NCI-H524 treated with DMSO at 0.1 percent for 48 hours (cell line): ENCODE measurements around the gene PHF13.
"Not testable (repeated sequence)": the region's sequence is repeated elsewhere in the genome, so short reads cannot be mapped to it uniquely, and the experiment has no call there.

Experiments used
- DNase-seq: peaks from one replicate; lab custom pipeline; 2025; lab: John Stamatoyannopoulos, UW

Gene PHF13

DNA sequence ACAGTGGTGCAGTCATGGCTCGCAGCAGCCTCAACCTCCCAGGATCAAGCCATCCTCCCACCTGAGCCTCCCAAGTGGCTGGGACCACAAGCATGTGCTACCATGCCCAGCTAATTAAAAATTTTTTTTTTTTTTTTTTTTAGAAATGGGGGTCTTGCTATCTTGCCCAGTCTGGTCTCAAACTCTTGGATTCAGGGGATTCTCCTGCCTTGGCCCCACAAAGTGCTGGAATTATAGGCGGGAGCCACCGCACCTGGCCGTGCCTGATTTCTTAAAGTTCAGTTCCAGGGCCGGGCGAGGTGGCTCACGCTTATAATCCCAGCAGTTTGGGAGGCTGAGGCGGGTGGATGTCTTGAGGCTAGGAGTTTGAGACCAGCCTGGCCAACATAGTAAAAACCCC lies 17.5 kb downstream of the PHF13 start:
- no peak for DNase-seq

GRCh38 chr1:6632588-6633514 lies 19.3 kb downstream of the PHF13 start:
- DNase-seq, result no peak

GRCh38 chr1:6634371-6635052 lies 21.0 kb downstream of the PHF13 start:
- DNase-seq, result peak; percentile 22

DNA sequence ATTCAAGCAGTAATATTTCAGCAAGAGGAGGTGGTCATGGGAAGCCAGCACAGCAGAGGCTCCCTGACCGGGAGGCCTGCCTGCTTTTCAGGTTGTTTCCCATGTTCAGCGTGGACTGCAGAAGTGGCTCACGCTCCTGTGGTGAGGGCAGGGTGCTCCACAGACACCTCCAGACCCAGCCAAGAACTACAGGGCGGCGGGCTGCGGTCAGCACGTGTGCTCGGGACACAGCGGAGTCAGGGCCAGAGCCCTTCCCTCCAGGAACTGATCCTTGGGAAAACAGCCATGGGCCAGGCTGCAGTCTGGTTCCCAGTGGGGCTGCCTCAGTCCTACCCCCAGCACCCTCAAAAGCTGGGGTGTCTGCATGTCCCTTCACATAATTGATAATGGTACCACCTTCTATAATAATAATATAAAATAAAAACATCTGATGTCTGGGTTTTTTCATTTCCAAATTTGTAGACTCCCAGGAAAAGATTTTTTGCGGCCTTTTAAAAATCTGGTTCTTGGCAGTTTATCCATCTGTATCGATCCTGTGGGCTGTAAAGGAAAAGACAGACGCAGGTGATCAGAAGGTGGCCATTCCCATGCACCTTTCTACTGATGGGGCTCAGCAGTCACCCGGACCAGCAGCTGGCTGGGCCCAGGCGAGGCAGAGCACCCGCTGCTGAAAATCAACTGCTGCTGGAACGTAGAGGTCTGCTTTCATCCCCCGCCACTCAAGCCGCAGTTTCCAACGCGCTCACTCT lies 21.8 kb downstream of the PHF13 start:
- no peak for DNase-seq

DNA sequence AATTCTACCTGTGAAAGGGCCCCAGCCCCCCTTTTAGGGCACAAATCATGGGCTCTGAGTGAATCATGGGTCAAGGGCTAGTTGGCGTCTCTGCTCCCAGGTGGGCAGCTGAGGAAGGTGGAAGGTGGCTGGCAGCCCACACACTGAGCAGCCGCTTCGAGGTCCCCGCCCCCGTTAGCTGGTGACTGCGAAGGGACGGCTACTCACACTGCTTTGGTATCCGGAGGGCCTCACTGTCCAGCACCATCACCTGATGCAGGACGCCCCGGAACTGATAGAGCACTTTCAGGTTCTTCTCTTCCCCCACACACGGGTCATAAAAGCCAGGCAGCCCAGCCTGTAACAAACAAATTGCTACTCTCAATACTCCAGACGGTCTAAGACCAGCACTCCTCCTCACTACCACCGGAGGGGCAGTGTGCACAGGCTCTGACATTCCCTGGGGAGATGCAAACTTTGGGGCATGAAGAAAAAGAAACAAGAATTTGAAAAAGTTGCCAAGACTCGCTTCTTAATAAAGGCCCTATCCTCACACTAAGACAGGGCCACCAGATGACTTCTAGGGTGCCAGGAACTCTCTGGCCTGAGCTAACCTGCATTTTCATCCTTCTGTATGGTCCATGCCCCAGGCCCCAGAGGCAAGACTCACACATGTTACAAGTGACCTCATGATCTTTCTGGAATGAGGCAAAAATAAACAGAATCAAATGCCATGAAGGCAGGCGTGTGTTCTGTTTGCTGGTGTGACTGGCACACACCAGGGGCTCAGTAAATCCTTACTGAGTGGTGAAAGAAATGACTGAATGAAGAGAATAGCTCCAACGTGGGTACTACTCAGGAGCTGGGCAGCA lies 22.6 kb downstream of the PHF13 start:
- DNase-seq, result no peak

DNA sequence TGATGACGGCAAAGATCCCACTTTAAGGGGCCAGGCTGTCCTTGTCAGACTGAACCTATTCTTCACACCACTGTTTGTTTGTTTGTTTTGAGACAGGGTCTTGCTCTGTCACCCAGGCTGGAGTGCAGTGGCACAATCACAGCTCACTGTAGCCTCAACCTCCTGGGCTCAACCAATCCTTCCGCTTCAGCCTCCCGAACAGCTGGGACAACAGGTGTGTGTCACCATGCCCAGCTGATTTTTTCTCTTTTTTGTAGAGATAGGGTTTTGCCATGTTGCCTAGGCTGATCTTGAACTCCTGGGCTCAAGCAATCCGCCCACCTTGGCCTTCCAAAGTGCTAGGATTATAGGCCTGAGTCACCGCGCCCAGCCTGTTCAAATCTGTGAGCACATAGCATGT lies 23.2 kb downstream of the PHF13 start:
- not testable (repeated sequence) for DNase-seq

DNA sequence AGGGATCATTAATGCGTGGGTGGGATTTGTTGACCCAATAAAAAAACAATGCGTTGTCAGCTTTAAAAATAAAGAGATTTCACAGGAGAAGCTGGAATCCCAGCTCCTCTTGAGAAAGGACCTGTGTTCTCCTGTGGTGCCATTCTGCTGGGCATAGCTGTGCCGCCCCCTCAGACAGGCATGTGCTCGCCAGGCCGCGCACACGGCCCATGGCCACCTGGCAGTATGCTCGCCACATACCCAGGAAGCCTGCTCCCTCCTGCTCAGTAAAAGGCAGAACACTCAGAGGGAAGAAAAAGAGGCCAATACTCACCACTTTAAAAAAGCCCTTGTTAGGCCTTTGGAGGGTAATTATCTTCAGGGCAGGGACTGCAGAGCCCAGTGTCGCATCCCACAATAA lies 24.2 kb downstream of the PHF13 start:
- no peak for DNase-seq

- no peak for DNase-seq
These were observed 24.7 kb downstream of the PHF13 start for GRCh38 chr1:6638226-6638625.

DNA sequence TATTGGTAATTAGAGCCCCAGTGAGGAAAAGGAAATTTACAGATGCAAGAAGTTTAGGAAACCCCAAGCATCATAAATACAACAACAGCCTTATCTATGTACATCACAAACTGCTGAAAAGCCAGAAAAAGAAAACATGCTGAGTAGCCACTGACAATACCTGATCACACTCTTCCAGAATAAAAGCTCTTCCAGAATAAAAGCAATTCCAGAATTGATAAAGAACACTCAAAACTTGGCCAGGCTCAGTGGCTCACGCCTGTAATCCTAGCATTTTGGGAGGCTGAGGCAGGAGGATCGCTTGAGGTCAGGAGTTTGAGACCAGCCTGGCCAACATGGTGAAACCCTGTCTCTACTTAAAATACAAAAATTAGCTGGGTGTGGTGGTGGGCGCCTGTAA lies 27.3 kb downstream of the PHF13 start:
- not testable (repeated sequence) for DNase-seq

DNA sequence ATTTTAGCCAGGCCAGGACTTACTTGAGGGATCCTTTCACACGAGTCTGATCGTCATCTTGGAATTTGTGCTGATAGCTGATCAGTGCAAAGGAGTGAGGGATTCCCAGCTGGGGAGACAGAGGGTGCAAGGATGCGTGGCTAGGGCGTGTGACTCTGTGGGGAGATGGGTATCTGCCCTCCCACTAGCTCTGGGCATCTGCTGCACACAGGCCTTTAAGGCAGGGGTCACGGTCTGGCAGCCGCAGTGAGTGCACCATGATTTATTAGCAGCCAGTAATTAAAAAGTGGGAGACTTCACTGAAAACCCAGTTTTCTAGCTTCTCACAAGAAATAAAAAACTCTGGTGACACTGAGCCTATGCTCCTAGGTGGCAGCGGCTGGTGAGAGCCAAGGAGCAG lies 31.5 kb downstream of the PHF13 start:
- DNase-seq, result no peak

- DNase-seq, result no peak
These were observed 33.1 kb downstream of the PHF13 start for GRCh38 chr1:6646499-6647148.

GRCh38 chr1:6648556-6648955 lies 35.0 kb downstream of the PHF13 start:
- no peak for DNase-seq

DNA sequence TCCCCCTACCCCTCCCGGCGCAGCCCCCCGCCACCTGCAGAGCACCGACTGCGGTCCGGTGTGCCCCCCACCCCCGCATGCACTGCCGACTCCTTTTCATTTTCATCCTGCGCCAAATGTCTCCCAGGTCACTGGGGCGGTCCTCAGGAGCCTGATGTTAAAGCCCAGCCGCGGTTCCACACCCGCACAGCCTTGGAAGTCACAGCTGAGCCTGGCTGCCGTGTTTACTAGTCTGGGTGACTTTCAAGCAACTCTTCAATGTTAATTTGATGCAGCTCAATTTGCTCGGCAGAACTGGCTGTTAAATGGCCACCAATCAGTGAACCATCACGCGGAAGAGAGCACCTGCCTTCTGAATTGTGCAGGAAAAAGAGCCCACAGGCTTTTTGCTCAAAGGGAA lies 38.4 kb downstream of the PHF13 start:
- no peak for DNase-seq

DNA sequence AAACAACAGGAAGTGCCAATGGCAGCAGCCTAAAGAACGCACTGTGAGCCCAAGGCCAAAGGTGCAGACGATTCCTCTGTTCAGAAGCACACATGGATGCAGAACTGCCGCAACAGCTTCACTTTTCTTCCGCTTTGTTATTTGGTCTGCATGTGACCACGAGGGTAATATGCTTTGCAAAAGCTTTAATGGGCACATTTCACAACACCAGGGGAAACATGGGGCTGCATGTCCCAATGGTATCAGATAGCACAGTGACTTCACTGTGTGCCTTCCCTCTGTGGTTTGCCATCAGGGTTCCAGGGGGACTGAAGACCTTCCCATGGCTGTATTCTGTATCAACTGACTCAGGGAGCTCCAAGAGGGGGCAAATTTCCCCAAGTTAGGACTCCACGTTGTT lies 39.5 kb downstream of the PHF13 start:
- no peak for DNase-seq

- no peak for DNase-seq
These were observed 40.1 kb downstream of the PHF13 start for GRCh38 chr1:6653436-6654290.

DNA sequence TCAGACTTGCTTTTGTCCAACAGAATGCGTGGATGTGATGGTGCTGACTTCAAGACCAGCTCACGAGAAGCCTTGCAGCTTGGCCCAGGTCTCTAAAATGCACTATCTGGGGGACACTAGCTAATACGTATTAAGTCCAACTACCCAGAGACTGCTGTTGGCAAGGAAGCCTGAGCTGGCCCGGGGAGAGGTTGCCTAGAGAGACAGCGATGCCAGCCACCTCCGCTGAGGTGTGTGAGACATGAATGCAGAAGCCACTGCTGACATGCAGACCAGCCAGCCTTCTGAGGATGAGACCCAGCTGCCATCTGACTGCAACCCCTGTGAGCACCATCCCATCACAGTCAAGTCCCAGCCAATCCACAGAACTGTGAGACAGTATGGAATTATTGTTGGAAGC lies 43.6 kb downstream of the PHF13 start:
- DNase-seq, result no peak

DNA sequence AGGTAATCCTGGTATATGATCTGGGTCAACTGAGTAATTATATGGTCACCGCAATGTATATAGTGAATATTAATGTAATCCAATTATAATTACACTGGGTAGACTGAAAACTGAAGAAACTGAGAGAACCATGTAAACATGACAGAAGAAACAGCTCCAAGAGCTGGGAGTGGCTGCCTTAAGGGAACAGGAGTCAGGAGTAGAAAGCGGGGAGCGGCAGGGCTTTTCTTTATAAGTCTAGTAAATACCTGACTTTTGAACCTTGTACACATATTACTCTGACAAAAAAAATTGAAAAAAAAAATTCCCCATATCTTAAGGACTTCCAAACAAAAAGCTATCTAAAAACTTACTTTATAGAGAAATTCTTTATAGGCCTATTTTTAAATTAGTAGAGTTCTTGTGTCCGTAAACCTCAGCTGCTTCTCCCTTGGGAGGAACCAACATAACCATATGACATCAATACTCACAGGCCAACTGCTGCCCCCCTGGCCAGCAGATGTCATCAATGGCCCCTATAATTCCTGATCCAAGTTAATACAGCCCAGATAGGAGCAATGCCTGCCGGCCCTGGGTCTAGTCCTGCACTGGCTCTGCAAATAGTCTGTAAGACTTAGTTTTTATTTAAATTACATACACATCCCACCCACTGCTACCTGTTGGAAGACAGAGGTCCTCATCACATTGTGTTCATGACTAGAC lies 45.0 kb downstream of the PHF13 start:
- peak; percentile 45 for DNase-seq

- no peak for DNase-seq
These were observed 47.0 kb downstream of the PHF13 start for GRCh38 chr1:6660415-6661049.

DNA sequence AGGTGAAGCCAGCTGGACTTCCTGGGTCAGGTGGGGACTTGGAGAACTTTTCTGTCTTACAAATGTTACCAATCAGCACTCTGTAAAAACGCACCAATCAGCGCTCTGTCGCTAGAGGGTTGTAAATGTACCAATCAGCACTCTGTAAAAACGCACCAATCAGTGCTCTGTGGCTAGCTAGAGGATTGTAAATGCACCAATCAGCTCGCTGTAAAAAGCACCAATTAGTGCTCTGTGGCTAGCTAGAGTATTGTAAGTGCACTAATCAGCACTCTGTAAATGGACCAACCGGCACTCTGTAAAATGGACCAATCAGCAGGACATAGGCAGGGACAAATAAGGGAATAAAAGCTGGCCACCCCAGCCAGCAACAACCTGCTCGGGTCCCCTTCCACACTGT lies 48.9 kb downstream of the PHF13 start:
- not testable (repeated sequence) for DNase-seq
